HepG2 (cell line): ENCODE measurements around the gene FOSB. TPM values are rescaled to one million over a fixed set of nuclear protein-coding genes. Genes with fewer than 3 reads are reported as not detected.

Experiments
- ATAC-seq: fragments of 200-7000 bp; cut with Tn5 transposase; 3 replicates; pipeline ENCODE4 v1.9.1; 2020; ENCODE audit warnings: mild to moderate bottlenecking, moderate library complexity
- BruUV-seq: library from RNA; stranded (reverse); fragments of 400-500 nt; replicated peaks from 2 replicates; lab custom pipeline; 2021; lab: Mats Ljungman, UMichigan
- CTCF ChIA-PET: fragments of 300-600 bp; formaldehyde crosslinking; extraction: SDS; loops from one replicate; lab custom pipeline; 2021; ENCODE audit warnings: low total read pairs, inconsistent platforms, low intra/inter-chr PET ratio; lab: Yijun Ruan, JAX
- POLR2A ChIA-PET: fragments of 350-600 bp; sonication (Branson Sonifier 250); formaldehyde crosslinking; loops from one replicate; lab custom pipeline; 2020; ENCODE audit warnings: antibody characterized with exemption, inconsistent platforms; lab: Yijun Ruan, JAX
- DNase-seq: peaks from one replicate; pipeline ENCODE4 v3.0.0-alpha.2; 2015; ENCODE audit warnings: low spot score
- FAIRE-seq: peaks from 3 replicates; lab custom pipeline; 2011; peaks lifted over from hg19 to GRCh38; lab: Jason Lieb, UNC
- H2AFZ ChIP-seq: one replicate; pipeline ENCODE4 v1.6.1; 2011; ENCODE audit warnings: low read length, inconsistent platforms
- H3K27ac ChIP-seq: fragments of 300-600 bp; 3 replicates; pipeline ENCODE4 v1.8.0; 2011; ENCODE audit warnings: mixed run types, mild to moderate bottlenecking, mixed read lengths, low read length, inconsistent platforms; ENCODE audit not compliant: insufficient read depth; ENCODE audit errors: extremely low read length
- H3K27me3 ChIP-seq, 2 experiments: fragments of 200-600 bp in 1 of 2; 2 replicates in 1 of 2; 3 replicates in 1 of 2; pipeline versions ENCODE4 v1.6.0 to v1.8.0; 2011; ENCODE audit warnings: low read length in 2 of 2, mild to moderate bottlenecking in 2 of 2, moderate library complexity in 2 of 2, inconsistent platforms in 1 of 2; ENCODE audit not compliant: insufficient read depth in 2 of 2, control insufficient read depth in 1 of 2
- H3K36me3 ChIP-seq, 2 experiments: fragments of 200-600 bp in 1 of 2; replicated peaks in 1 of 2; 2 replicates in 1 of 2; 3 replicates in 1 of 2; pipeline versions ENCODE4 v1.5.1 to v1.8.0; 2011; ENCODE audit warnings: low read length in 2 of 2, inconsistent platforms in 1 of 2; ENCODE audit not compliant: insufficient read depth in 2 of 2, control insufficient read depth in 1 of 2
- H3K4me1 ChIP-seq: 2 replicates; pipeline ENCODE4 v1.5.1; 2012; ENCODE audit warnings: low read length, inconsistent platforms; ENCODE audit not compliant: insufficient read depth
- H3K4me2 ChIP-seq: 2 replicates; pipeline ENCODE4 v1.6.0; 2011; ENCODE audit warnings: low read depth, low read length, inconsistent platforms
- H3K4me3 ChIP-seq, 3 experiments: fragments of 200-600 bp in 1 of 3; sonication (generic), shearing (Covaris generic) in 1 of 3; replicated peaks in 1 of 3; 2 replicates each; pipeline ENCODE4 v1.5.1; 2011 to 2016; ENCODE audit warnings: low read length in 3 of 3, inconsistent platforms in 2 of 3, low read depth in 2 of 3, mild to moderate bottlenecking in 2 of 3, control low read depth in 1 of 3, mixed read lengths in 1 of 3; ENCODE audit not compliant: insufficient read depth in 1 of 3
- H3K79me2 ChIP-seq: one replicate; pipeline ENCODE4 v1.6.1; 2011; ENCODE audit warnings: low read length, inconsistent platforms; ENCODE audit not compliant: insufficient read depth
- H3K9ac ChIP-seq: 2 replicates; pipeline ENCODE4 v1.6.0; 2011; ENCODE audit warnings: mild to moderate bottlenecking, low read depth, low read length, inconsistent platforms; ENCODE audit not compliant: insufficient read depth
- H3K9me3 ChIP-seq: 2 replicates; pipeline ENCODE4 v1.5.1; 2012; ENCODE audit warnings: mild to moderate bottlenecking, low read length
- H4K20me1 ChIP-seq: 2 replicates; pipeline ENCODE4 v1.6.0; 2011; ENCODE audit warnings: inconsistent platforms, mild to moderate bottlenecking, low read length, moderate library complexity; ENCODE audit not compliant: insufficient read depth
- HNRNPUL1 ChIP-seq: fragments of 200-400 bp; formaldehyde crosslinking; IDR thresholded peaks from 2 replicates; pipeline ENCODE4 v1.6.1; 2017; ENCODE audit warnings: low read depth, mild to moderate bottlenecking, low read length, moderate library complexity
- MAFG ChIP-seq: sonication (generic); formaldehyde crosslinking; IDR thresholded peaks from 2 replicates; pipeline ENCODE4 v1.5.1; 2020; ENCODE audit warnings: mild to moderate bottlenecking, missing genetic modification reagents
- RXRB ChIP-seq: IDR thresholded peaks from 2 replicates; pipeline ENCODE4 v1.6.1; 2016; ENCODE audit warnings: borderline replicate concordance, missing genetic modification reagents, missing compliant biosample characterization
- XBP1 ChIP-seq: sonication (generic); formaldehyde crosslinking; IDR thresholded peaks from 2 replicates; pipeline ENCODE4 v1.5.0; 2020; ENCODE audit warnings: missing genetic modification reagents
- ZKSCAN1 ChIP-seq: fragments of 150-350 bp; IDR thresholded peaks from 2 replicates; pipeline ENCODE4 v1.6.1; 2014; ENCODE audit warnings: low read length
- ZNF333 ChIP-seq: sonication (generic); formaldehyde crosslinking; IDR thresholded peaks from 2 replicates; pipeline ENCODE4 v1.4.0; 2020; ENCODE audit warnings: mild to moderate bottlenecking, missing genetic modification reagents, borderline replicate concordance
- ZNF747 ChIP-seq: sonication (generic); formaldehyde crosslinking; IDR thresholded peaks from 2 replicates; pipeline ENCODE4 v1.8.1; 2023; ENCODE audit warnings: missing genetic modification reagents, mild to moderate bottlenecking, borderline replicate concordance
- WGBS: methylation state at CpG from one replicate; pipeline ENCODE4 v1.1.6; 2017; ENCODE audit warnings: low lambda C conversion rate; 5-methylcytosine and 5-hydroxymethylcytosine counted together
- in situ Hi-C: cut with HindIII; loops from 2 replicates; pipeline ENCODE4 v1.10.0; 2017; ENCODE audit warnings: low pct_unique_long_range_greater_than_20kb; ENCODE audit not compliant: extremely low pct_ligation_motif_present
- intact Hi-C: fragments of 100-400 bp; cut with micrococcal nuclease; formaldehyde crosslinking; loops from one replicate; pipeline ENCODE4 v1.10.0; 2022; ENCODE audit not compliant: unreplicated experiment
- polyA plus RNA-seq, 8 experiments: library from polyadenylated mRNA; depleted of rRNA in 3 of 8; stranded (reverse) in 7 of 8; unstranded in 1 of 8; fragments of >200 nt; fragmentation: Illumina TruSeq in 4 of 8; extraction: Trizol in 4 of 8; gene quantifications; 2 replicates each; pipeline versions ENCODE4 v1.2.1 to v1.2.3, GENCODE V29; 2011 to 2016; ENCODE audit warnings: low read depth in 4 of 8, missing spikeins in 1 of 8, mixed read lengths in 1 of 8; ENCODE audit not compliant: insufficient read depth in 1 of 8
- total RNA-seq, 5 experiments: library from RNA; depleted of rRNA; stranded (reverse); fragments of >200 nt; fragmentation: Illumina TruSeq; extraction: Trizol; gene quantifications; 2 replicates each; pipeline ENCODE4 v1.2.3, GENCODE V29; 2016; ENCODE audit warnings: low read depth in 1 of 5
- TF ChIP-seq, protein P1 (sequence below): sonication (generic); formaldehyde crosslinking; IDR thresholded peaks from 2 replicates; pipeline ENCODE4 v1.4.0; 2020; ENCODE audit warnings: missing genetic modification reagents; ENCODE audit errors: not compliant biosample characterization
- TF ChIP-seq, protein P2 (sequence below), 2 experiments: IDR thresholded peaks; 2 replicates each; pipeline ENCODE4 v1.6.1; 2011 to 2012; ENCODE audit warnings: low read length in 2 of 2, borderline replicate concordance in 1 of 2, low read depth in 1 of 2, mild to moderate bottlenecking in 1 of 2, moderate library complexity in 1 of 2
- TF ChIP-seq, protein P3 (sequence below): IDR thresholded peaks from 2 replicates; pipeline ENCODE4 v1.6.1; 2016; ENCODE audit warnings: missing biosample characterization, missing genetic modification reagents, low read depth

FOSB gene
- total and polyA plus RNA-seq, 2 of the 13 experiments (the other 11 are each of a cell fraction or from before 2014, with no cell fraction given) = 2.8 to 6.0 TPM

DNA sequence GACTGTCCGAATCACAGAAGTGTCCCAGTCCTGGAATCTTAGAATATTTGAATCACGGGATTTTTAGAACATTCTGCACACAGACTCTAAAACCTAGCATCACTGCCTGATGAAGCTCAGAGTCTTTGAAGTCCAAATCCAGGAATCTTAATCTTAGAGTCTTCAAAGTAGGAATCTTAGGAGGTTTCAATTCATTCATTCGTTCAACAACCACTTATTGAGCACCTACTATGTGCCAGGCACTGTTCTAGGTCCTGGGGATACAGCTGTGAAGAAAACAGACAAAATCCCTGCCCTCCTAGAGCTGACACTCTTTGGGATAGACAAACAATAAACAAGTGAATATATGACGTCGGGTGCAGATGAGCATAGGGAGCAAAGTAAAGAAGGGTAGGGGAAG is 27.4 kb downstream of the FOSB start:
- no peak for FAIRE-seq

DNA sequence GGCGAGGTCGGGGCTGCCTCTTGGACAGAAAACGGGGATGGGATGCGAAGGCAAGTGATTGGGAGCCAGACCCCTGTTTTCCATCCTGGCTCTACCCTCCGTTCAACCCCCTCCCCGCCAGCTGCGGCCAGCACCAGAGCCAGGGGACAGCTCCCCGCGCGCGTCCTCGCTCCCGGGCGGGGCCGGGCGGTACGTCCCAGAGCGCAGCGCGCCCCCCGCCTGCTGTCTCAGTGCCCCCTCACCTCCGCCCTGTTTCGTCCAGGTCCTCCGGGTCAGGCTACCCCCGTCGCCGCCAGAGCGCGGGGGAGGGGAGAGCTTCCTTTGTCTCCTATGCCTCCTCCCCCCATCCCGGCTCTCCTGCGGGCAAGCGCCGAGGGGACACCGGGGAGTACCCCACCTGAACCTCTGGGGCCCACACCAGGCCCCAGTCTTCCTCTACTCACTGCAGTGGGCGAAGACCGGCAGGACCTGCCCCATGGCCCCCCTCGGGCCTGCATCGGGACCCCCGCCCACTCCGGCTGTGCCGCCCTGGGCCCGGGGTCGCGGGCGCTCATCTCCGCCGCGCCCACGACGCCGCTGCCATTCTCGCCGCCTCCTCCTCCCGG is 28.7 kb downstream of the FOSB start:
- no peaks in the 10 kb centered on the region for H3K36me3 ChIP-seq
- H3K27ac ChIP-seq = no peak overlapping the region
- H3K4me3 ChIP-seq = peak overlapping the region; percentile 64 to 83 (median 79); a peak in 5 of 6 replicates
- intact Hi-C loops (loop anchor here (5.0 kb wide), 1 partner anchor 146 kb away; no protein-coding TSS in a partner anchor), in situ Hi-C loops (no loop called here)
- H3K79me2 ChIP-seq = no peaks in the 10 kb centered on the region
- no peaks in the 10 kb centered on the region for H3K9me3 ChIP-seq
- H2AFZ ChIP-seq = no peak overlapping the region
- H3K9ac ChIP-seq = peak overlapping the region; percentile 54; the same call in 1 of the 2 replicates
- ATAC-seq = peak; percentile 16
- CTCF ChIA-PET = no interaction called here
- H3K27me3 ChIP-seq = no peaks in the 10 kb centered on the region; a peak in 1 of 5 replicates
- peaks cover 51% of the 10 kb centered on the region for H3K4me1 ChIP-seq
- POLR2A ChIA-PET = interaction anchor here (0.6 to 1.6 kb wide), 5 partner anchors 9 to 81 kb away, joined by 3 to 7 read pairs (median 4); no protein-coding TSS in a partner anchor
- DNase-seq = no peak
- WGBS = 0% methylated on average over 4 of the region's 54 CpGs
- FAIRE-seq = no peak
- no TSS peak for BruUV-seq
- H4K20me1 ChIP-seq = no peaks in the 10 kb centered on the region
- peak overlapping the region; percentile 94 for H3K4me2 ChIP-seq
- TF ChIP-seq ZNF747 (CRISPR knock-in tag) (no peak), HNRNPUL1 (no peak), MAFG (no peak), RXRB (CRISPR knock-in tag) (peak; percentile 47; the same call in 1 of the 2 replicates), XBP1 (no peak), ZNF333 (peak; percentile 79; the same call in 1 of the 2 replicates)
- TF ChIP-seq, protein P1, sequence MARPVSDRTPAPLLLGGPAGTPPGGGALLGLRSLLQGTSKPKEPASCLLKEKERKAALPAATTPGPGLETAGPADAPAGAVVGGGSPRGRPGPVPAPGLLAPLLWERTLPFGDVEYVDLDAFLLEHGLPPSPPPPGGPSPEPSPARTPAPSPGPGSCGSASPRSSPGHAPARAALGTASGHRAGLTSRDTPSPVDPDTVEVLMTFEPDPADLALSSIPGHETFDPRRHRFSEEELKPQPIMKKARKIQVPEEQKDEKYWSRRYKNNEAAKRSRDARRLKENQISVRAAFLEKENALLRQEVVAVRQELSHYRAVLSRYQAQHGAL (CRISPR knock-in tag) = peak; percentile 57
- TF ChIP-seq, protein P2, sequence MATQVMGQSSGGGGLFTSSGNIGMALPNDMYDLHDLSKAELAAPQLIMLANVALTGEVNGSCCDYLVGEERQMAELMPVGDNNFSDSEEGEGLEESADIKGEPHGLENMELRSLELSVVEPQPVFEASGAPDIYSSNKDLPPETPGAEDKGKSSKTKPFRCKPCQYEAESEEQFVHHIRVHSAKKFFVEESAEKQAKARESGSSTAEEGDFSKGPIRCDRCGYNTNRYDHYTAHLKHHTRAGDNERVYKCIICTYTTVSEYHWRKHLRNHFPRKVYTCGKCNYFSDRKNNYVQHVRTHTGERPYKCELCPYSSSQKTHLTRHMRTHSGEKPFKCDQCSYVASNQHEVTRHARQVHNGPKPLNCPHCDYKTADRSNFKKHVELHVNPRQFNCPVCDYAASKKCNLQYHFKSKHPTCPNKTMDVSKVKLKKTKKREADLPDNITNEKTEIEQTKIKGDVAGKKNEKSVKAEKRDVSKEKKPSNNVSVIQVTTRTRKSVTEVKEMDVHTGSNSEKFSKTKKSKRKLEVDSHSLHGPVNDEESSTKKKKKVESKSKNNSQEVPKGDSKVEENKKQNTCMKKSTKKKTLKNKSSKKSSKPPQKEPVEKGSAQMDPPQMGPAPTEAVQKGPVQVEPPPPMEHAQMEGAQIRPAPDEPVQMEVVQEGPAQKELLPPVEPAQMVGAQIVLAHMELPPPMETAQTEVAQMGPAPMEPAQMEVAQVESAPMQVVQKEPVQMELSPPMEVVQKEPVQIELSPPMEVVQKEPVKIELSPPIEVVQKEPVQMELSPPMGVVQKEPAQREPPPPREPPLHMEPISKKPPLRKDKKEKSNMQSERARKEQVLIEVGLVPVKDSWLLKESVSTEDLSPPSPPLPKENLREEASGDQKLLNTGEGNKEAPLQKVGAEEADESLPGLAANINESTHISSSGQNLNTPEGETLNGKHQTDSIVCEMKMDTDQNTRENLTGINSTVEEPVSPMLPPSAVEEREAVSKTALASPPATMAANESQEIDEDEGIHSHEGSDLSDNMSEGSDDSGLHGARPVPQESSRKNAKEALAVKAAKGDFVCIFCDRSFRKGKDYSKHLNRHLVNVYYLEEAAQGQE (IDR thresholded peaks at IDR 0.05; ENCODE audit: borderline replicate concordance in 1 of 2, low read depth in 1 of 2, low read length in 2 of 2) = peak in 1 of 2 experiments; percentile 98

More for the DNA sequence above, 27.4 kb downstream of the FOSB start:
- no peaks in the 10 kb centered on the region; a peak in 1 of 5 replicates for H3K27me3 ChIP-seq
- H2AFZ ChIP-seq = no peak overlapping the region
- H3K4me3 ChIP-seq = no peak overlapping the region
- H3K27ac ChIP-seq = no peak overlapping the region
- H3K79me2 ChIP-seq = no peaks in the 10 kb centered on the region
- ATAC-seq (no peak), DNase-seq (no peak)
- in situ Hi-C loops (no loop called here), intact Hi-C loops (loop anchor here (5.0 kb wide), 1 partner anchor 147 kb away; no protein-coding TSS in a partner anchor)
- TF ChIP-seq ZKSCAN1 = peak; percentile 57
- TF ChIP-seq, protein P3, sequence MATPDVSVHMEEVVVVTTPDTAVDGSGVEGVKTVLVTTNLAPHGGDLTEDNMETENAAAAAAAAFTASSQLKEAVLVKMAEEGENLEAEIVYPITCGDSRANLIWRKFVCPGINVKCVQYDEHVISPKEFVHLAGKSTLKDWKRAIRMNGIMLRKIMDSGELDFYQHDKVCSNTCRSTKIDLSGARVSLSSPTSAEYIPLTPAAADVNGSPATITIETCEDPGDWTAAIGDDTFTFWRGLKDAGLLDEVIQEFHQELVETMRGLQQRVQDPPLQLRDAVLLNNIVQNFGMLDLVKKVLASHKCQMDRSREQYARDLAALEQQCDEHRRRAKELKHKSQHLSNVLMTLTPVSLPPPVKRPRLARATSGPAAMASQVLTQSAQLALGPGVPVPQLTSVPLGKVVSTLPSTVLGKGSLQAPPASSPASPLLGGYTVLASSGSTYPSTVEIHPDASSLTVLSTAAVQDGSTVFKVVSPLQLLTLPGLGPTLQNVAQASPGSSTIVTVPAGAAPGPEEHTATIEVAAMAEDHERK = no peak
- ChIA-PET POLR2A (interaction anchor here (1.6 kb wide), 1 partner anchor 71 kb away, joined by 4 read pairs; no protein-coding TSS in a partner anchor), CTCF (no interaction called here)
- H3K4me2 ChIP-seq = no peak overlapping the region
- no peaks in the 10 kb centered on the region for H4K20me1 ChIP-seq
- WGBS = 64% methylated on average over 5 of the region's 5 CpGs
- no peaks in the 10 kb centered on the region for H3K9me3 ChIP-seq
- peaks cover 51% of the 10 kb centered on the region for H3K4me1 ChIP-seq
- no peaks in the 10 kb centered on the region for H3K36me3 ChIP-seq
- BruUV-seq = no TSS peak
- no peak overlapping the region for H3K9ac ChIP-seq
